HL-60/S4 (cell line): ENCODE results near the gene DCLK2.
"Not testable (repeated sequence)": the region's sequence is repeated elsewhere in the genome, so short reads cannot be mapped to it uniquely, and the experiment has no call there.

ENCODE experiments used
- in situ Hi-C: fragments of 300-500 bp; cut with MboI; formaldehyde crosslinking; loops from 2 replicates; pipeline ENCODE4 v1.14.3; 2022; ENCODE audit warnings: low sequenced_read_pairs

DCLK2 gene

DNA sequence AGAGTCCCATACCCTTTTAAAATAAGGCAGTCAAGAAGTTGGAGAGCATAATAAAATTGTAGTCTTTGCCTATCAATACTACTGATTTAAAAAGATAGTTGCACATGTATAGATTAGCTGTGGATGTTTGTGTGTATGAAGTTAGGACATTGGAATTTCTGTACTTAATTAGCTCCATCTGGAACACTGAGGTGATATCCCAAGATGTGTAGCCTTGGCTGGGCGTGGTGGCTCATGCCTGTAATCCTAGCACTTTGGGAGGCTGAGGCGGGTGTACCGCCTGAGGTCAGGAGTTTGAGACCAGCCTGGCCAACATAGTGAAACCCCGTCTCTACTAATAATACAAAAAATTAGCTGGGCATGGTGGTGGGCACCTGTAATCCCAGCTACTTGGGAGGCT, 119.0 kb downstream of the DCLK2 start:
- in situ Hi-C loops = not testable (repeated sequence)

GRCh38 chr4:150199056-150199455, 120.8 kb downstream of the DCLK2 start:
- in situ Hi-C loops = no loop called here

DNA sequence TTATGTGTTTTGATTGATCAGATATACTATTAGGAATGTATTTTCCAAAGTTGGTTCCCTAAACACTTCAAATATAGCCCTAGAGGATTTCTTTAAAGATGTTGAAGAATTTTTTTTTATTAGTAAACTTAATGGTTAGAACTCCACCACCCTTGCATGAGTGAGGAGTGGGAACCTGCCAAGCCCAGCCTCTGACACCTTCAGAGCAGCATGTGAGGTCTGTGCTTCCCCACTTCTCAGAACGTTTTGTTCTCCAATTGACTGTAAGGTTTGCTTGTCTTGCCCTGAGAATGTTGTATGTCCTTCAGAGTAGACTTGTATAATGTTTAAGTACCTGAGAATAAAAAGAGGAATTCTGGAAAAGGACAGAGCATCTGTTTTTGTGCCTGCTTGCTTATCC, 126.8 kb downstream of the DCLK2 start:
- in situ Hi-C loops = loop anchor here (25.0 kb wide), 1 partner anchor 193 kb away; no protein-coding TSS in a partner anchor

- in situ Hi-C loops = loop anchor here (25.0 kb wide), 1 partner anchor 194 kb away; no protein-coding TSS in a partner anchor
Observed at GRCh38 chr4:150206265-150206664, 128.0 kb downstream of the DCLK2 start.

DNA sequence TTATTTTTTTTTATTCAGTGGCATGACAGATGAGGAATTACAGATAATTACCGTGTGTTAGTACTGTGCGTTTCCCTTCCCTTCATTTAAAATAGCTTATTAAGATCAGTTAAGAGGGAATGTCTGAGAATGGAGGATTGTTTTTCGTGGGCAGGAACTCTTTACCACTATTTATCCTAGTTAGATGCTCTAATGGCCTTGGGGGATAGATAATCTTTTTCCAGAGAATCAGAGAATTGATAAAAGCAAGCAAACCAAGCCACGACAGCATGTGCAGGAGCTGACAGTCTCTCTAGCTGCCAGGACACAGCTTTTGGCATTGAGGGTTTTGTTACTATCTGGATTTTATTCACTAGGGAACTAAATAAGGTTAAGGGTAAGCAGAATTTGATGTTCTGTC, 128.7 kb downstream of the DCLK2 start:
- in situ Hi-C loops = loop anchor here (25.0 kb wide), 1 partner anchor 195 kb away; no protein-coding TSS in a partner anchor

- in situ Hi-C loops = loop anchor here (25.0 kb wide), 1 partner anchor 196 kb away; no protein-coding TSS in a partner anchor
Observed at GRCh38 chr4:150207871-150208270, 129.6 kb downstream of the DCLK2 start.

- in situ Hi-C loops = loop anchor here (25.0 kb wide), 1 partner anchor 197 kb away; no protein-coding TSS in a partner anchor
Observed at GRCh38 chr4:150209140-150209829, 131.0 kb downstream of the DCLK2 start.

GRCh38 chr4:150211016-150211415, 132.8 kb downstream of the DCLK2 start:
- in situ Hi-C loops = loop anchor here (25.0 kb wide), 1 partner anchor 199 kb away; no protein-coding TSS in a partner anchor

GRCh38 chr4:150211799-150212445, 133.7 kb downstream of the DCLK2 start:
- in situ Hi-C loops = loop anchor here (25.0 kb wide), 1 partner anchor 200 kb away; no protein-coding TSS in a partner anchor

GRCh38 chr4:150212485-150212884, 134.2 kb downstream of the DCLK2 start:
- in situ Hi-C loops = loop anchor here (25.0 kb wide), 1 partner anchor 200 kb away; no protein-coding TSS in a partner anchor

GRCh38 chr4:150212927-150213326, 134.7 kb downstream of the DCLK2 start:
- in situ Hi-C loops = loop anchor here (25.0 kb wide), 1 partner anchor 201 kb away; no protein-coding TSS in a partner anchor

DNA sequence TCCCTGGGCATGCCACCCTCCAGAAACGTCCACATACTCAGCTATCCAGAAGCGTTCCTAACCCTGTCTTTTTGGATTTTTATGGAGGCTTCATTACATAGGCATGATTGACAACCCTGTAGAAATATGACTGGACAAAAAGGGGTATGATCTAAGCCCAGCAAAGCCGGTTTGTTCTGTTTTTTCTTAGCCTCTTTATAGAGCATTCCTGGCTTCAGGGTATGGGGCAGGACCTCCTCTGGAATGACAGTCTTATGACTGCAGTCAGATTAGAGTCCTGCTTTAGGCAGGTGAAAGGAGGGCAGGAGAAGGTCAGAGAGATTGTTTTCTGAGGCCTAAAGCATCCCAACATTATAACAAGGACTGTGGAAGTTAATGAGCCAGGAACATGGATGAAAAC, 137.4 kb downstream of the DCLK2 start:
- in situ Hi-C loops = loop anchor here (25.0 kb wide), 1 partner anchor 203 kb away; no protein-coding TSS in a partner anchor

DNA sequence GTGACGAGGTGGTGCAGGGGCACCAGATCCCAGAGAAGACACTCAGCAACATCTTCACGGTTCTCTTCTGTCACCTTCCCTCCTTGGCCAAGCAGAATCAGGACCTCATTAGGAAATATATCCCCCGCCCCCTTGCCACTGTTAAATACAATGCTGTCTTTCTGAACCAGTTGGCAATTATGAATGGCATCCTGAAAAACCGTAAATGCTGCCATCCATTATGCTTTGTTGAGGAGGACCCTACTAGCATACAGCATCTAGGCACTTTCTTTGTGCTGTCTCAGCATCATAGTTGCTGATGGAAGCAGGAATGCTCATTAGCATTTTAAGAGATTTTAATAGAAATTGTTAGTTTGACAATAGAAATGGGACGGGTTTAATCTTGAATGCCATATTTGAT, 138.5 kb downstream of the DCLK2 start:
- in situ Hi-C loops = loop anchor here (25.0 kb wide), 1 partner anchor 204 kb away; no protein-coding TSS in a partner anchor

DNA sequence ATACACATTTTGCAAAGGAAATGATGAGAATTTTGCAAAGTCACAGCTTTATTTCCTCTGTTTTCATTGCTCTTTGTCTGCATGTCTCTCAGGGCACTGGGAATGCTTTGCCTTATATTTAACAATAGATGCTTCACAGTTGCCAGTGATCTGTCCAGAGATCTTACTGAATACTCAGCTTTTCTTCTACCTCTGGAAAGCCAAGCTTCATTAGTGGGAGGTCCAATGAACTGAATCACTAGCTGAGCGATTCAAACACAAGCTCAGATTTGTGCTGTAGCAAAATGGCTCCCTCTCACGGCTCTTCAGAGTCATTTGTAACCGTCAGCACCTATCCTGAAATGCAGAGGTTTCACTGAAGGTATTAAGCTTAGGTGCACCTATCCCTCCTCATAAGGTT, 138.9 kb downstream of the DCLK2 start:
- in situ Hi-C loops = loop anchor here (25.0 kb wide), 1 partner anchor 205 kb away; no protein-coding TSS in a partner anchor

GRCh38 chr4:150217808-150218207, 139.6 kb downstream of the DCLK2 start:
- in situ Hi-C loops = loop anchor here (25.0 kb wide), 1 partner anchor 206 kb away; no protein-coding TSS in a partner anchor

DNA sequence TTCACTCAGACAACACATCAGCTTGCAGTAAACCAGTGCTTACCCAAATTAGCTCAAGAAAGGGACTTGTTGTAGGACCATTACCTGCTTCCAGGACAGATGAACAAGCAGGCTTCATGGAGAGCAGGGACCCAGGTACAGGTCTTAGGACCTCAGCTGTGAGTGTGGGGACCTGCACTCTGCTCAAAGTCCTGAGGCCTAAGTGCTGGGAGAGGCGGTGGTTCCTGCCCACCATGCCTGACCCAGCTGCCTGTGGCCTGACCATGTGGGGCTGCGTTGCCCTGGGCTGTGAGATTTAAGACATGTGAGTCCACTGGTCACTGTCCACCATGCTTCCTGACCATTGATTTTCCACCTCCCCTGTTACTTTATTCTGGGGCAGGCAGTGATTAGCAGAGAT, 140.2 kb downstream of the DCLK2 start:
- in situ Hi-C loops = loop anchor here (25.0 kb wide), 1 partner anchor 206 kb away; no protein-coding TSS in a partner anchor

- in situ Hi-C loops = loop anchor here (25.0 kb wide), 1 partner anchor 208 kb away; no protein-coding TSS in a partner anchor
Observed at GRCh38 chr4:150219841-150220240, 141.6 kb downstream of the DCLK2 start.

DNA sequence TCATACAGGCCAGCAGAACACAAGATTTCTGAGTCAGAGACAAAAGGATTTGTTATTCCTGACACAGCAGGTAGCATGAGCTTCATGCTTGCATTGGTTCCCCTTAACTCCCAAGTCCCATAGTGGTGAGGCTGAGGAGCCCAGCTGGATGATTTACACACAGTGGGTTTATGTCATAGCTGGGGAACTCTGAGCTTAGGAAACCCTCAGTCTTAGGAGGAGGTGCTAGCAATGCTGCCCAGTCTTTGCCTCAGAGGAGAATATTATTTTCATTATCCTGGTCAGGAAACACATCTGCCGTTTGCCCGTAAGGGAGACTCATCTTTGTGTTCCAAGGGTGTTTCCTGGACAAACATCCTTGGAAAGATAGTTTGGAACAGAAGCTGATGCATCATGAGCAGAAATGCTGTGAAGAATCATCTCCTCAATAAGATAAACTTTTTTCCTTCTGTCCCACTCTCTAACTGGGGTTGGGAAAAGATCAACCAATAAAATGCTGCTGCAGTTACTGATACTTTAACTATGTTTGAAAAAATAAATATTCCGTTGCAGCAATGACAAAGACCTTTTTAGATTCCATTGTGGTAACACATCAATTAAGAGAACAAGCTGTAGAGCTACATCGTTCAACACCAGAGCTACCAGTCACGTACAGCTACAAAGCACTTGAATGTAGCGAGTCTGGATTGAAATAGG, 146.8 kb downstream of the DCLK2 start:
- in situ Hi-C loops = loop anchor here (25.0 kb wide), 1 partner anchor 213 kb away; no protein-coding TSS in a partner anchor

- in situ Hi-C loops = no loop called here
Observed at GRCh38 chr4:150229520-150229919, 151.3 kb downstream of the DCLK2 start.

DNA sequence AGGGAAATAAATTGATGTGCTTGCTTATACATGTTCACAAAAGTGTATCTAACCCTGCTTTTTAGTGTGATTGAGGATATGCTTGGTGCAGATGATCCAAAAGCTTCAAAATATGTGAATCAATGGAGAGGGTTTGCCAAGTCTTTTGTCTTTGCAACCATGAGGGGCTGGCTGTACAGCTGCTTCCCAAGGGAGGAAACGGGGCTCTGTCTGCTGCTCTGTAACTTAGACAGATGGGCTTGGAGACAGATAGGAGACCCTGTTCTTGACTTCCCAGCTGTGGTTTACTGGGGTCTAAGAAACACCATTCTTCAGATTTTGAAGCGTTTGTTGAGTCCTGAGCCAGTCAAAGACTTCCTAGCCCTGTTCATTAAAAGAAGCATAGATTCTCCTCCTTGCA, 152.3 kb downstream of the DCLK2 start:
- in situ Hi-C loops = no loop called here
